HG03575 (cell line): ENCODE measurements around the gene TSGA10.
"Not testable (repeated sequence)": the region's sequence is repeated elsewhere in the genome, so short reads cannot be mapped to it uniquely, and the experiment has no call there.

Experiments used
- ATAC-seq: cut with Tn5 transposase; IDR thresholded peaks from one replicate; pipeline ENCODE4 v1.9.1; 2021; ENCODE audit not compliant: unreplicated experiment, insufficient number of reproducible peaks, low FRiP score; ENCODE audit errors: extremely low read depth

The TSGA10 gene

DNA sequence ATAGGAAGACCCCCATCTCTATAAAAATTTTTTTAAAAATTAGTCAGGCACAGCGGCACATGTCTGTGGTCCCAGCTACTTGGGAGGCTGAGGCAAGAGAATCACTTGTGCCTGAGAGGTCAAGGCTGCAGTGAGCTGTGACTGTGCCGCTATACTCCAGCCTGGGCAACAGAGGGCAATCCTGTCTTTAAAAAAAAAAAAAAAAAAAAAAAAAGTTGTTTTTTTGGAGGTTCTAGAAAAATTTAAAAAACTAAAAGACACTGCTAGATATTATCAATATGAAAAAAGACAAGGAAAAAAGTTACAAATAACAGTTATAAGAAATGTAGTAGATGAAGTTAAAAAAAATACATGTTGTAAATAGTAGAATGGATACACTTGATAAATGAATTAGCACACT, 69.3 kb downstream of the TSGA10 start:
- no peak for ATAC-seq

- ATAC-seq: no peak
Measured at GRCh38 chr2:99084256-99084655, 70.5 kb downstream of the TSGA10 start.

- no peak for ATAC-seq
Measured at GRCh38 chr2:99081891-99082290, 72.9 kb downstream of the TSGA10 start.

DNA sequence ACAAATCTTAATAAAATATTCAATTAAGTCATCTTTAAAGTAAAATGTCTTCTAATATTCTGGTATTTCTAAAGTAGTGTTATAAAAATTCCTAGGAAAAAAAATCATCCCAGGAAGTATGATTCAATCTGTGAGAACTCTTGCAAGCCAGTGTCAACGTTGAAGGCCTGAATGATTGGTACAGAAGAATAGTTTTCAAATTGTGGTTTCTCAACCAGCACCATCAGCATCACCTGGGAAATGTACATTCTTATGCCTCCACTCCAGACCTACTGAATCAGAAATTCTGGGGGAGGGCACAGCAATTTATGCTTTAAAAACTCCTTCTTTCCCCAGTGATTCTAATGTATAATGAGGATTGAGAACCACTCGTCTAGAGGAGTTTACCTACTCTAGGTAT, 75.5 kb downstream of the TSGA10 start:
- no peak for ATAC-seq

DNA sequence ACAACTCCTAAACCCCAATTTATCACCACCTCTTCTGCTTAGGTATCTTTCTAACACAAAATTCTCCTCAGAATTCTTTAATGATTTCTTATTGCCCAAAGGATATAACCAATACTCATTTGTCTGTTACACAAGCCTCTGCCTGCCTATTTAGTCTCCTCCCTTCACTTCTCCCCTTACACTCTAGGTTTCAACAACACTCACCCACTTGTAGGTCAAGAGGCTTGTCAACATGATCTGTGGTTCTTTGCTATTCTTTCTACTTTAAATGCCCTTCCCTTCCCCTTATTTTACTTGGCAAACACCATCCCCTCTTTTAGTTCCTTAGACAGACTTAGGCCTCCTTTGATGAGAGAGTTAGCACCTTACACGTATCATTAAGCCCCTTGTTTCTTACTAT, 82.2 kb downstream of the TSGA10 start:
- ATAC-seq: no peak

- no peak for ATAC-seq
Measured at GRCh38 chr2:99067871-99068625, 86.7 kb downstream of the TSGA10 start.

DNA sequence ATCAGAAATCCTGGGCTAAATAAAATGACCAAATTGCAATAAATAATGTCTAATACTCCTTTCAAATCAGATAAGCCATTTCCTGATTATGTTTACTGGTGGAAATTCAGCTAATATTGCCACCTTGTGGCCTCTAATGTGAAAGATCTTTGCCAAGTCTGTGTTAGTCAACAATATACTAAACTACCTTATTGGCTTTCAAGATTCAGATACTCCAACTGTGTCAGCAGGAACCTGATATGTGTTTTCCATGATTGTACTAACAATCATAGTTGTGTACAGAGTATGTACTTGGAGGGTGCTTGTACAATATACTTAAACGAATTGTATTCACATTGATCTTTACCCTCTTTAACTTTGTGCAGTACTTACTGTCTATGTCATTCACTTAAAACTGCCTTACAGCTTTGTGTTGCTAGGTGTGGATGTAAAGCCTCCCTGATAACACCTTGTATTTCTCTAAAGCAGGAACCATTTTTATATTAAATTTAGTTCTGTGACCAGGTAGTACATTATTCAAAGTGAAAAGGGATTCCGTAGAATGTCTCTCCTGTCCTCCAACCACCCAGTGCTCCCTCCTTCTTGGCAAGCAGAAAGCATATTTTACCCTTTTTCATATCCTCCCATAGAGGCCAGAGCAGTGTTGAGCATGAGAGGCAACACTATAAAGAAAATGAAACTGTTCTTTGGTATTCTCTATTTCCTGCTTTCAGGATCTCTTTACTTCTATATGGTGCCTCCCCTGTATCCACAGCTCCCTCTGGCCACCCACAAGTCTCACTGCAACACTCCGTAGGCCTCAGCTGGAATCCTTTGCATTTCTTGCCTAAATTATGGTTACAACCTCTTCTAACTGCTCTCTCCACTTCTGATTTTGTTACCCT, 88.4 kb downstream of the TSGA10 start:
- ATAC-seq: no peak

DNA sequence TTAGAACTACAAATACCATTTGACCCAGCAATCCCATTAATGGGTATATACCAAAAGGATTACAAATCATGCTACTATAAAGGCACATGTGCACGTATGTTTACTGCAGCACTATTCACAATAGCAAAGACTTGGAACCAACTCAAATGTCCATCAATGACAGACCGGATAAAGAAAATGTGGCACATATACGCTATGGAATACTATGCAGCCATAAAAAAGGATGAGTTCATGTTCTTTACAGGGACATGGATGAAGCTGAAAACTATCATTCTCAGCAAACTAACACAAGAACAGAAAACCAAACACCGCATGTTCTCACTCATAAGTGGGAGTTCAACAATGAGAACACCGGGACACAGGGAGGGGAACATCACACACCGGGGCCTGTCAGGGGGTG, 105.6 kb downstream of the TSGA10 start:
- ATAC-seq: not testable (repeated sequence)

- ATAC-seq: not testable (repeated sequence)
Measured at GRCh38 chr2:99040736-99041300, 113.9 kb downstream of the TSGA10 start.

GRCh38 chr2:99035920-99036319, 118.8 kb downstream of the TSGA10 start:
- ATAC-seq: no peak

GRCh38 chr2:99032786-99033185, 122.0 kb downstream of the TSGA10 start:
- ATAC-seq: no peak

DNA sequence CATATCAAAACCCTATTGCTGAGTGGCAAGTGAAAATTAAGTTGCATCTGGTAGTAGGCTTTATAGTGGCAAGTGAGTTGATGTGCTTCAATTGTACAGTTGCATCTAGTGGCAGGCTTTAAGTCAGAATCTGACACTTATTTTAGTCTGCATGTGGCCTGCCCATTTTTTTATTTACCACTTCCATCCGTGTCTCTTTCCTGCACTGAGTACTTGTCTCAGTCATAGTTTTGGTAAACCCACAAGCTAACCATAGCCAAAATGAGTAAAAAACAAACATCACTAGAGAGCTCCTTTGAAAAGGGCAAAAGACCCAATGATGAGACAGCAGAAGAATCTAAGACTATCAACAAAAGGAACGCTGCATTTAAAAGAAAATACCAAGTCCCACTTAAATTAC, 122.7 kb downstream of the TSGA10 start:
- no peak for ATAC-seq

- ATAC-seq: no peak
Measured at GRCh38 chr2:99031481-99031880, 123.3 kb downstream of the TSGA10 start.

- no peak for ATAC-seq
Measured at GRCh38 chr2:99028558-99028957, 126.2 kb downstream of the TSGA10 start.

DNA sequence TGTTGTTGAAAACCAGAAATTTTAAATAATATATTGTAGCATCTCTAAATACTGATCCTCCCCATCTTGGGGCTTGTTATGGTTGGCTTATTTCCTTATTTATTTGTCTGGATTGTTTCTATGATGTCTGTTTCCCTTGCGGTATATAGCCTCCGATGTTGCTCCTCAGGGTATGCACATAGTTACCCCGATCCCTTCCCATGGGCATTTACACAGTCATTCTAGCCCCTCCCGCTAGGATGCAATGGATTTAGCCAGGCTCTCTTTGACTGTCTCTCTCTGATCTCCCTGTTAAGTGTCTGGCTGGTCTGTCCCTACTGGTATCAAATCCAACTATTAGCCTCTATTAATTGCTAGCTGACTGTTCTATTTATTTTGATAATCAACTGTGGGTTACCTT, 126.9 kb downstream of the TSGA10 start:
- ATAC-seq: no peak

GRCh38 chr2:99000708-99001107, 154.0 kb downstream of the TSGA10 start:
- no peak for ATAC-seq

DNA sequence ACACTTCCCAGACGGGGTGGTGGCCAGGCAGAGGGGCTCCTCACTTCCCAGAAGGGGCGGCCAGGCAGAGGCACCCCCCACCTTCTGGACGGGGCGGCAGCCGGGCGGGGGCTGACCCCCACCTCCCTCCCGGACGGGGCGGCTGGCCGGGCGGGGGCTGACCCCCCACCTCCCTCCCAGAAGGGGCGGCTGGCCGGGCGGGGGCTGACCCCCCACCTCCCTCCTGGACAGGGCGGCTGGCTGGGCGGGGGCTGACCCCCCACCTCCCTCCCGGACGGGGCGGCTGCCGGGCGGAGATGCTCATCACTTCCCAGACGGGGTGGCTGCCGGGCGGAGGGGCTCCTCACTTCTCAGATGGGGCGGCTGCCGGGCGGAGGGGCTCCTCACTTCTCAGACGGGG, 166.0 kb downstream of the TSGA10 start:
- not testable (repeated sequence) for ATAC-seq

DNA sequence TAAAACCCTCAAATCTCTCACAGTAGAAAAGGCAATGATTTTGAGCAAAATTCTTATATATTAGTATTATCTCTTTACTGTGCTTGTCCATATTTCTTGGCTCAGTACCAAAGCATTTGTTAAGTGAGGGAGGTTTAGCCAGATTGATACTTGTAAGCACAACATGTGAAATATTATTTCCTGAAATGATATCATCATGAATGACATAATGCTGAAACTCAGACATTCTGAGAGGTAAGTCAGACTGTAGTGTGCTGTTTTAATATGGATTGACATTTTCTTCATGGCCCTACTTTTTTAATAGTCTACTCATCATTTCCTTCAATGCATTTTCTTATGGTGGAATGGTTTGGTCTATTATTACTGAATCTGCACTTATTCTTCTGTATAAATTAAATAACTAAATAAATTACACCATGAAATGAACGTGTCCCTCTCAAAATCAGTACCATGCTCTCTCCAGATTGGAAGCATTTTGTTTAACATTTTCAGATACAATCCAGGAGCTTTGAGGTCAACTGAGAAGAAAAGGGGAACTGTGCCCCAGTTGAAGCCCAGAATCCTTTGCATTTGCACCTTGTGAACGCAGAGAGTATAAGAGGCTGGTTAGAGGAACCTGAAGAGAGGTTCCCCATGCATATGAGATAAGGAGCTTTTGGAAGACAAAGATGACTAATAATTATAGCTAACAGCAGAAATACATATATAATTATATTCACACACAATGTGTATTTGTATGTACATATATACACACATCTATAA, 168.7 kb downstream of the TSGA10 start:
- ATAC-seq: no peak

- no peak for ATAC-seq
Measured at GRCh38 chr2:98975611-98976010, 179.1 kb downstream of the TSGA10 start.
